SW 1271 (cell line): ENCODE data around the gene SYNRG.
A peak's percentile ranks its signal among the peaks of the same experiment; 100 is the strongest.
"Not testable (repeated sequence)": the region's sequence is repeated elsewhere in the genome, so short reads cannot be mapped to it uniquely, and the experiment has no call there.

Experiments used
- DNase-seq, 2 experiments: peaks; one replicate each; lab custom pipeline; 2025; lab: John Stamatoyannopoulos, UW

The SYNRG gene

GRCh38 chr17:37609170-37610040 is at the start of gene SYNRG:
TSS of gene SYNRG (minus strand) at chr17:37609418. CDS start at chr17:37609355, 63 bp downstream.
- peak; percentile 79 to 93 for DNase-seq

GRCh38 chr17:37657202-37657601 is 48.0 kb upstream of the SYNRG start:
- DNase-seq = no peak

- no peak for DNase-seq
Measured at GRCh38 chr17:37651849-37652248, 42.6 kb upstream of the SYNRG start.

GRCh38 chr17:37650419-37651003 is 41.3 kb upstream of the SYNRG start:
- peak in 1 of 2 experiments; percentile 50 for DNase-seq

GRCh38 chr17:37648555-37648954 is 39.3 kb upstream of the SYNRG start:
- peak in 1 of 2 experiments; percentile 22 for DNase-seq

GRCh38 chr17:37647856-37648255 is 38.6 kb upstream of the SYNRG start:
- DNase-seq = no peak

GRCh38 chr17:37643869-37644268 is 34.7 kb upstream of the SYNRG start:
- no peak for DNase-seq

GRCh38 chr17:37643118-37643766 is 34.0 kb upstream of the SYNRG start, which contains the start of gene DDX52:
TSS of gene DDX52 (minus strand) at chr17:37643446. CDS start at chr17:37643420, 26 bp downstream.
- DNase-seq = peak; percentile 80 to 87

GRCh38 chr17:37642681-37643080 is 33.5 kb upstream of the SYNRG start:
- peak in 1 of 2 experiments; percentile 43 for DNase-seq

- no peak for DNase-seq
Measured at GRCh38 chr17:37640015-37640414, 30.8 kb upstream of the SYNRG start.

GRCh38 chr17:37637956-37638355 is 28.7 kb upstream of the SYNRG start:
- DNase-seq = no peak

- DNase-seq = not testable (repeated sequence)
Measured at GRCh38 chr17:37616430-37616829, 7.2 kb upstream of the SYNRG start.

- DNase-seq = no peak
Measured at GRCh38 chr17:37614823-37615222, 5.6 kb upstream of the SYNRG start.

GRCh38 chr17:37614391-37614790 is 5.2 kb upstream of the SYNRG start:
- DNase-seq = no peak

GRCh38 chr17:37610971-37611370 is 1.8 kb upstream of the SYNRG start:
- no peak for DNase-seq

GRCh38 chr17:37610041-37610420 is 813 bp upstream of the SYNRG start:
- DNase-seq = not testable (repeated sequence)

GRCh38 chr17:37608351-37609169 is 658 bp downstream of the SYNRG start:
- DNase-seq = peak; percentile 25 to 40

- DNase-seq = no peak
Measured at GRCh38 chr17:37607637-37608331, 1.4 kb downstream of the SYNRG start.

GRCh38 chr17:37605813-37606505 is 3.3 kb downstream of the SYNRG start:
- no peak for DNase-seq

GRCh38 chr17:37605081-37605480 is 4.1 kb downstream of the SYNRG start:
- DNase-seq = no peak

GRCh38 chr17:37604556-37604955 is 4.7 kb downstream of the SYNRG start:
- DNase-seq = no peak
